ENCODE data around the gene DEPDC7. TPM values are rescaled to one million over a fixed set of nuclear protein-coding genes. Genes with fewer than 3 reads are reported as not detected.

DEPDC7 gene
- total and polyA plus RNA-seq, 2 of the 4 experiments (the other 2 are of a cell fraction) = 7.4 to 9.7 TPM

DNA sequence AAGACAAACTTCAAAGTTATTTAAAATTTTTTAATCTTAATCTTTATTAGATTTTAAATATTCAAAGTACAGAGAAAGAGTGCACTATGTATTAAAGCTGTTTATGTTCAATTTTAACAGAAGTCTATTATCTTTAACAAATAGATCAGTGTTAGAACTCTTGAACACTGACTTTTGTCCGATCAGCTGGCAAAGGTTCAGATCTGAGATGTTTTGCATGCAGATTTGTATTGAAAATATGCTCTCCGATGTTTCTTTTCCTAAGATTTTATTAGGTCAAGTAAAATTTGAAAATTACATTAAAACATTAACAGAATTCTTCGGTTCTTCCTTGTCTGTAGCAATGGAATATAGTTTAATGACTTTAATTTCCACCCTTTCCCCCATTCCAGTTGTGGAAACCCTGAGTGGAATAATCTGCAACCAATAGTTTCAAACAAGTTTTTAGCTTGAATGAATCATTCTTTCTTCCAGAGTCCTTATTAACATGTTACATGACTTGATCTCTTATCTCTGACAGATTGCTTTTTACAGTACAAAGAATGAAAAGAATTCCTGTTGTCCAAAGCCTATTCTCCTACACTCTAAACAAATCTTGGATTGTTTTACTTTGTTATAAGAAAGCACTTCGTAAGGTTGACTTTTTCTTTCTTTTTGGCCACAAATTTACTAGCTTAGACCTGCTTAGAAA, 12.3 kb downstream of the DEPDC7 start:
- Histone ChIP-seq H2BK20ac (ENCODE audit: low read depth, low read length) (no peak overlapping the region), H3K79me1 (ENCODE audit: low read depth in 1 of 2, low read length in 2 of 2) (peaks cover 10% of the 10 kb centered on the region in 2 experiments; a peak in 3 of 4 replicates), H2AK9ac (replicated peaks; ENCODE audit: low read depth, low read length, poor library complexity) (no peak overlapping the region), H4K5ac (ENCODE audit: low read depth, low read length) (no peak overlapping the region), H3K56ac (ENCODE audit: extremely low read depth, insufficient read depth, low read length) (no peak overlapping the region), H3K14ac (replicated peaks; ENCODE audit: low read depth, low read length) (no peak overlapping the region), H3K36me3 (ENCODE audit: control insufficient read depth, insufficient read depth, low read length) (no peaks in the 10 kb centered on the region), H4K91ac (ENCODE audit: insufficient read depth, low read depth, low read length) (no peak overlapping the region), H3K4me2 (ENCODE audit: low read depth, low read length) (peak overlapping the region; percentile 88), H3K9me1 (ENCODE audit: insufficient read depth, low read length) (no peaks in the 10 kb centered on the region), H4K20me1 (ENCODE audit: insufficient read depth, low read length) (peaks cover 3% of the 10 kb centered on the region; the same call in 1 of the 2 replicates), H3K9me3 (ENCODE audit: control insufficient read depth, insufficient read depth, low read length) (no peaks in the 10 kb centered on the region), H4K8ac (ENCODE audit: low read depth in 2 of 2, low read length in 2 of 2) (no peak overlapping the region), H2AK5ac (ENCODE audit: low read depth, low read length) (no peak overlapping the region), H3K27ac (ENCODE audit: insufficient read depth, low read length) (no peak overlapping the region), H2BK5ac (ENCODE audit: low read depth, low read length, poor library complexity, severe bottlenecking) (peak overlapping the region; percentile 86), H2BK15ac (ENCODE audit: low read depth, low read length) (no peak overlapping the region), H3K4ac (ENCODE audit: low read depth, low read length) (no peak overlapping the region), H3K27me3 (ENCODE audit: control insufficient read depth, insufficient read depth, low read length) (no peaks in the 10 kb centered on the region), H3K4me3 (ENCODE audit: insufficient read depth, low read depth, low read length) (no peak overlapping the region), H3K18ac (ENCODE audit: low read depth, low read length) (no peak overlapping the region), H3K9ac (ENCODE audit: low read depth, low read length) (no peak overlapping the region), H2BK120ac (ENCODE audit: low read depth, low read length) (no peak overlapping the region), H3K4me1 (ENCODE audit: control insufficient read depth, insufficient read depth, low read length) (peaks cover 4% of the 10 kb centered on the region), H3K23ac (ENCODE audit: low read depth, low read length) (no peak overlapping the region; the same call in 1 of the 2 replicates), H2AFZ (replicated peaks; ENCODE audit: low read length, poor library complexity) (no peak overlapping the region)
- BruUV-seq (replicated peaks) = no TSS peak
- ATAC-seq (ENCODE audit: low read depth) (peak; percentile 76), DNase-seq (peak; percentile 62)
- intact Hi-C loops (cut with micrococcal nuclease) (no loop called here), dilution Hi-C loops (cut with HindIII; ENCODE audit: low sequenced_read_pairs, unreplicated experiment) (no loop called here), in situ Hi-C loops (cut with MboI; ENCODE audit: low sequenced_read_pairs) (no loop called here)
- ChIA-PET POLR2A (ENCODE audit: unreplicated experiment) (interaction anchor here (0.9 kb wide), 1 partner anchor 12 kb away, joined by 3 read pairs; no protein-coding TSS in a partner anchor), CTCF (interaction anchor here (0.6 to 0.9 kb wide), 3 partner anchors 28 to 852 kb away, joined by 3 to 5 read pairs (median 3); no protein-coding TSS in a partner anchor)
- no CpG with 5 or more reads among the region's 4 CpGs for WGBS, 2 experiments (ENCODE audit: extremely low coverage in 2 of 2, insufficient read length in 1 of 2)
- TF ChIP-seq CHD1 (IDR thresholded peaks at IDR 0.05; ENCODE audit: low read depth, low read length) (no peak), RAD21 (IDR thresholded peaks at IDR 0.05; ENCODE audit: low read length) (no peak), MAFK (IDR thresholded peaks at IDR 0.05; ENCODE audit: low read depth, low read length) (no peak)
- TF ChIP-seq, protein P1, sequence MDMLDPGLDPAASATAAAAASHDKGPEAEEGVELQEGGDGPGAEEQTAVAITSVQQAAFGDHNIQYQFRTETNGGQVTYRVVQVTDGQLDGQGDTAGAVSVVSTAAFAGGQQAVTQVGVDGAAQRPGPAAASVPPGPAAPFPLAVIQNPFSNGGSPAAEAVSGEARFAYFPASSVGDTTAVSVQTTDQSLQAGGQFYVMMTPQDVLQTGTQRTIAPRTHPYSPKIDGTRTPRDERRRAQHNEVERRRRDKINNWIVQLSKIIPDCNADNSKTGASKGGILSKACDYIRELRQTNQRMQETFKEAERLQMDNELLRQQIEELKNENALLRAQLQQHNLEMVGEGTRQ (IDR thresholded peaks at IDR 0.05; ENCODE audit: low read depth, low read length) = no peak

Measured in IMR-90 (cell line).